Measurements from ENCODE around the gene ZKSCAN7.
"Not testable (repeated sequence)": the region's sequence is repeated elsewhere in the genome, so short reads cannot be mapped to it uniquely, and the experiment has no call there.

The ZKSCAN7 gene

DNA sequence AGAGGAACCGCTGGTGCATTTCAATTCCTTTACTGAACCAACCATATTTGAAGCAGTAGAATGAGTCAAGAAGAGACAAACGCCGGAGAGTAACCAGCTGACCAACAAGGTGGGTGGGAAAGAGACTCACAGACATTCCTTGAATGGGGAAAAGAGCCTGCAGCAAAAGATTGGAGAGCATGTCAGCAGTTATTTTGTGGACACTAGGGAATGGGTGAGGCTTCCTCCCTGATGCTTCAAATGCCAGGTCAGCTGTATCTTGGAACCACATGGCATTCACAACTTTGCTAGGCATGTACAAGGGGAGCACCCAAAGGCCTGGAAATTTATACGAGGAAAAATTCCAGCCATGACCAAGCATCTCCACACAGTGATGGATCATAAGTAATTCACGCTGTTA, 29.9 kb upstream of the ZKSCAN7 start:
- no peak overlapping the region for H3K4me3 ChIP-seq (ENCODE audit: low read depth, low read length)
- no peak for TF ChIP-seq MAX (IDR thresholded peaks at IDR 0.05; ENCODE audit: low read depth, low read length)
- no peak for TF ChIP-seq POLR2A (IDR thresholded peaks at IDR 0.05; ENCODE audit: extremely low read depth, insufficient read length)
- TF ChIP-seq MYC (IDR thresholded peaks at IDR 0.05; ENCODE audit: low read depth, low read length): no peak
- no peak for TF ChIP-seq CTCF (IDR thresholded peaks at IDR 0.05; ENCODE audit: low read depth, low read length)
- DNase-seq (ENCODE audit: low read depth): no peak

- peak; percentile 37 for DNase-seq (ENCODE audit: low read depth)
- TF ChIP-seq POLR2A (IDR thresholded peaks at IDR 0.05; ENCODE audit: extremely low read depth, insufficient read length) (no peak), CTCF (IDR thresholded peaks at IDR 0.05; ENCODE audit: low read depth, low read length) (peak; percentile 17)
- no peak overlapping the region for H3K4me3 ChIP-seq (ENCODE audit: low read depth, low read length)
Measured at GRCh38 chr3:44529927-44530326, 25.1 kb upstream of the ZKSCAN7 start.

DNA sequence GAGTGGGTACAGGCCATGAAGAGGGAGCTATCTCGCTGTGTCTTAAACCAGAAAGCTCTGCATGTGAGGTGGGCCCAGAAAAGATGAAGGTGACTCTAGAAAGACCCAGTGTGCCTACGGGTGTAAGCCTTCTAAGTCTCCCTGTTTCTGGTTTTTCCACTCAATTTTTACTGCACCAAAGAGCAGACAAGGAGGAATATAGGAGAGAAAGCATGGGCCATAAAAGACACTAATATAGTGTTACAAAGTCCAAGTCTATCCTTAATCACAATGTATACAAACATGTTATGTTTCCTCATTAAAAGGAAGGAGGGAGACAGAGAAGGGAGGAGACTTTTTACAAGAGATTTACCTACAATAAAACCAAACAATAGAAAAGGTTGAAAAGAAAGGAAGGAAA, 24.1 kb upstream of the ZKSCAN7 start:
- DNase-seq (ENCODE audit: low read depth): no peak
- no peak overlapping the region for H3K4me3 ChIP-seq (ENCODE audit: low read depth, low read length)
- TF ChIP-seq POLR2A (IDR thresholded peaks at IDR 0.05; ENCODE audit: extremely low read depth, insufficient read length) (no peak), MYC (IDR thresholded peaks at IDR 0.05; ENCODE audit: low read depth, low read length) (no peak), MAX (IDR thresholded peaks at IDR 0.05; ENCODE audit: low read depth, low read length) (no peak), CTCF (IDR thresholded peaks at IDR 0.05; ENCODE audit: low read depth, low read length) (no peak)

GRCh38 chr3:44534659-44535058, 20.3 kb upstream of the ZKSCAN7 start:
- H3K4me3 ChIP-seq (ENCODE audit: low read depth, low read length); DNase-seq (ENCODE audit: low read depth): not testable (repeated sequence)

DNA sequence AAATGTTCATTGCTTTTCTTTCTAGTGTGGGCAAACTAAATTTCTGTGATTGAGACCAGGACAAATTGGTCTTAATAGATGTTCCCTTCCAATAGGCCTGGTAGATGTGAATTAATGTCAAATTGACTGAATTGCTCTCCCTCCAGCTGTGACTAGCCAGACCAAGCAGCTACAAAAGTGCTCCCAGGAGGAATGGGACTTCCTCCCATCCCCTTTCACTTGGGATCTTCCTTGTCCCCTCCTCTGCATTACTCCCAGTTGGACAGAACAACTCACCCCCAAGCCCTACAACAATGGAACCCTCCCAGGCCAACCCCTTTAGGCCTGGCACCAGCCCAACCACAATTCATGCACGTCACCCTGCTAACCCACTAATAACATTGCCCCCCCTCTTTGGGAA, 19.6 kb upstream of the ZKSCAN7 start:
- TF ChIP-seq POLR2A (IDR thresholded peaks at IDR 0.05; ENCODE audit: extremely low read depth, insufficient read length) (no peak), MYC (IDR thresholded peaks at IDR 0.05; ENCODE audit: low read depth, low read length) (no peak), MAX (IDR thresholded peaks at IDR 0.05; ENCODE audit: low read depth, low read length) (no peak), CTCF (IDR thresholded peaks at IDR 0.05; ENCODE audit: low read depth, low read length) (no peak)
- no peak for DNase-seq (ENCODE audit: low read depth)
- H3K4me3 ChIP-seq (ENCODE audit: low read depth, low read length): no peak overlapping the region

DNA sequence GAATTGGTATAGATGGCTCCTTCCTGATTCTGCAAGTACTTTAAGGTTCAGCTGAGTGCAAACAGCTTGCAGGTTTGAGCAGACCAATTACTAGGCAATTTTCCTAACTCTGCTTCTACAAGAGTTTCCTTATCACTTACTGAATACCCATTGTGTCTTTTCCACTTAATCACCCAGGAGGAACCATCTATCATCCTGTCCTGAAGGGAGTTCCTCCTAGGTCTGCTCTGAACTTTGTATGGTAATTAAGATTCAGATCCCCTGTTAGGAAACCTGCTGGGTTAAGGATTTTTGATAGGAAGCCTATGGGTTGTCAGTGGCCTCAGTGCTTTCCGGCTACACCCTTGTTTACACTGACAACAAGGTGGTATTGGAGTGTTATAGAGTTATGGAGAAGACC, 10.2 kb upstream of the ZKSCAN7 start:
- DNase-seq (ENCODE audit: low read depth); H3K4me3 ChIP-seq (ENCODE audit: low read depth, low read length): not testable (repeated sequence)

DNA sequence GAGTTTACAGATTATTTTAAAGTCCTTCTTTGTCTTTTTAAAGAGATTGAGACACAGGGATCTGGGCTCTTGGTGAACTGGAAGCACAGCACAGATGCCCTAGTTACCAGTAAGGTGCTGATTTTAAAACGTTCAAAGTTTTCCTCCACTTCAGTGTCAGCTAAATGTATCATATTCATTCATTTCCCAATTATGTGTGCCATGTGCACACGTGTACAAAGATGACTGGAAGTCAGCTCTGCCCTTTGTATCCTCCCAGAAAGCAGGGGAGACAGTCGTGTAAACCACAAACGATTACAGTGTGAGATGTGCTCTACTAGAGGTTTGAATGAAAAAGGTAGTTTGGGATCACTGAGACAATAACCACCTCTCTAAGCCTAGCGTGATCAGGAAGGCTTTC, 730 bp downstream of the ZKSCAN7 start:
- TF ChIP-seq CTCF (IDR thresholded peaks at IDR 0.05; ENCODE audit: low read depth, low read length) (no peak), MAX (IDR thresholded peaks at IDR 0.05; ENCODE audit: low read depth, low read length) (no peak), MYC (IDR thresholded peaks at IDR 0.05; ENCODE audit: low read depth, low read length) (no peak), POLR2A (IDR thresholded peaks at IDR 0.05; ENCODE audit: extremely low read depth, insufficient read length) (no peak)
- DNase-seq (ENCODE audit: low read depth): no peak
- H3K4me3 ChIP-seq (ENCODE audit: low read depth, low read length): no peak overlapping the region

All from NB4 (cell line).